Nephron (organoid): ENCODE measurements around the gene PRRC2B.
A peak's percentile ranks its signal among the peaks of the same experiment; 100 is the strongest.

Experiments used
- H3K27ac Mint-ChIP-seq, 3 experiments: 2 replicates each; pipeline ENCODE4 v1.8.0; 2020; ENCODE audit warnings: mixed read lengths in 3 of 3, mild to moderate bottlenecking in 2 of 3, moderate library complexity in 1 of 3
- H3K27me3 Mint-ChIP-seq: 2 replicates; pipeline ENCODE4 v1.8.0; 2021; ENCODE audit warnings: low read depth, mild to moderate bottlenecking, moderate library complexity, mixed read lengths
- H3K36me3 Mint-ChIP-seq: 2 replicates; pipeline ENCODE4 v1.8.0; 2020; ENCODE audit warnings: low read depth, mixed read lengths
- H3K4me1 Mint-ChIP-seq: 2 replicates; pipeline ENCODE4 v1.8.0; 2020; ENCODE audit warnings: mixed read lengths
- H3K4me3 Mint-ChIP-seq, 3 experiments: 2 replicates each; pipeline ENCODE4 v1.8.0; 2020; ENCODE audit warnings: mild to moderate bottlenecking in 3 of 3, mixed read lengths in 3 of 3, moderate library complexity in 2 of 3
- H3K9me3 Mint-ChIP-seq: 2 replicates; pipeline ENCODE4 v1.8.0; 2020; ENCODE audit warnings: mixed read lengths
- TF ChIP-seq, protein P1 (sequence below), 3 experiments: fragments of 200-600 bp; sonication (generic); IDR thresholded peaks; one replicate each; pipeline ENCODE4 v1.5.0; 2021; ENCODE audit warnings: antibody characterized with exemption in 3 of 3; ENCODE audit not compliant: unreplicated experiment in 3 of 3

PRRC2B gene

DNA sequence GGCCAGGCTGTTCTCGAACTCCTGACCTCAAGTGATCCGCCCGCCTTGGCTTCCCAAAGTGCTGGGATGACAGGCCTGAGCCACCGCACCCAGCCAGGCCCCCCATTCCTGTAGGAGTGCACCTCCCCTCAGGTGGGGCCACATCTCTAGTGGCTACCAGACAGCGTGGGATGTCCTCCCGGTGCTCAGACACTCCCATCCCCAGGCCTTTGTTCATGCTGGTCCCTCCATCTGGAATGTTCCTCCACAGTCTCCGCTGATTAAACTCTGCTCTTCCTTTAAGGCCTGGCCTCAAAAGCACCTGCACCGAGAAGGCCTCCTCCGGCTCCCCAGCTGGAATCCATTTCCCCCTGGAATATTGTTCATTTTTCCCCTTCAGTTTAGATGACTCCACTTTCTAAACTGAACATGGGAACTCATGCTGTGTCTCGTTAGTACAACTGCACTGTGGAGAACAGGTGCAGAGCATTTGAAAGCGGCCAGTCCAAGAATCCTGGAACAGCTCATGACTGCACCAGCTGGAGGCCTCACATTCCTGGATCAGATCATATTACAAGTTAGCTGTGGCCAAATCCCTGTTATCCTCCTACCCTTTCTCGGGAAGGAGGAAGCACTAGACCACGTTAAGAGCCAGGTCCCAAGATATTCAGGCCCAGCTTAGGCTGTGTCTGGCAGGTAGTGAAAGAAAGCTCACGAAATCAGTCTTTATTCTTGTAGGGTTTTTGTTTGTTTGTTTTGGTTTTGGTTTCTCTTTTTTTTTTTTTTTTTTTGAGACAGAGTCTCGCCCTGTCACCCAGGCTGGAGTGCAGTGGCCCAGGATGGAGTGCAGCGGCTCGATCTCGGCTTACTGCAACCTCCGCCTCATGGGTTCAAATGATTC, 10.8 kb upstream of the PRRC2B start:
- H3K27me3 Mint-ChIP-seq: no peaks in the 10 kb centered on the region
- no peaks in the 10 kb centered on the region for H3K36me3 Mint-ChIP-seq
- peaks cover 14% of the 10 kb centered on the region for H3K4me1 Mint-ChIP-seq
- peak overlapping the region; percentile 55 to 63 (median 63) for H3K4me3 Mint-ChIP-seq
- H3K9me3 Mint-ChIP-seq: no peaks in the 10 kb centered on the region
- TF ChIP-seq, protein P1, sequence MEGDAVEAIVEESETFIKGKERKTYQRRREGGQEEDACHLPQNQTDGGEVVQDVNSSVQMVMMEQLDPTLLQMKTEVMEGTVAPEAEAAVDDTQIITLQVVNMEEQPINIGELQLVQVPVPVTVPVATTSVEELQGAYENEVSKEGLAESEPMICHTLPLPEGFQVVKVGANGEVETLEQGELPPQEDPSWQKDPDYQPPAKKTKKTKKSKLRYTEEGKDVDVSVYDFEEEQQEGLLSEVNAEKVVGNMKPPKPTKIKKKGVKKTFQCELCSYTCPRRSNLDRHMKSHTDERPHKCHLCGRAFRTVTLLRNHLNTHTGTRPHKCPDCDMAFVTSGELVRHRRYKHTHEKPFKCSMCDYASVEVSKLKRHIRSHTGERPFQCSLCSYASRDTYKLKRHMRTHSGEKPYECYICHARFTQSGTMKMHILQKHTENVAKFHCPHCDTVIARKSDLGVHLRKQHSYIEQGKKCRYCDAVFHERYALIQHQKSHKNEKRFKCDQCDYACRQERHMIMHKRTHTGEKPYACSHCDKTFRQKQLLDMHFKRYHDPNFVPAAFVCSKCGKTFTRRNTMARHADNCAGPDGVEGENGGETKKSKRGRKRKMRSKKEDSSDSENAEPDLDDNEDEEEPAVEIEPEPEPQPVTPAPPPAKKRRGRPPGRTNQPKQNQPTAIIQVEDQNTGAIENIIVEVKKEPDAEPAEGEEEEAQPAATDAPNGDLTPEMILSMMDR (IDR thresholded peaks at IDR 0.05; ENCODE audit: unreplicated experiment in 3 of 3): no peak
- peak overlapping the region; percentile 91 to 98 (median 97) for H3K27ac Mint-ChIP-seq

DNA sequence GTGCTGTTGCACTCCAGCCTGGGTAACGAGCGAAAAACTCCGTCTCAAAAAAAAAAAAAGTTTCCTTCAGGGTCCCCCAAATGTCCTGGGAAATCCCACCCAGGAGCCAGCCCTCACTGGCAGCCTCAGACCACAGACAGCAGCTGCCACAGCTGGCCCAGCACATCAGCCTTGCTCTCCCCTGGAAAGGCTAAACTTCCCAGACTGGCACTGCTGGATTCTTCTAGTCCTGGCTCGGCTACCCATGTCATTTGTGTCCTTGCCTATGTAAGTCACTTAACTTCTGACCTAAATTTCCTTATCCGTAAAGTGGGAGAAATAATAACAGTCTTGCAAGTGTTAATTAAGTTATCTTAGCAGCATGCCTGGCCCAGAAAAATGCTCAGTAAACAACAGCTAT, 8.6 kb upstream of the PRRC2B start:
- no peaks in the 10 kb centered on the region for H3K36me3 Mint-ChIP-seq
- H3K4me3 Mint-ChIP-seq: no peak overlapping the region
- TF ChIP-seq, protein P1 (IDR thresholded peaks at IDR 0.05; ENCODE audit: unreplicated experiment in 3 of 3): no peak
- H3K4me1 Mint-ChIP-seq: peaks cover 14% of the 10 kb centered on the region
- no peaks in the 10 kb centered on the region for H3K9me3 Mint-ChIP-seq
- H3K27ac Mint-ChIP-seq: no peak overlapping the region
- no peaks in the 10 kb centered on the region for H3K27me3 Mint-ChIP-seq

DNA sequence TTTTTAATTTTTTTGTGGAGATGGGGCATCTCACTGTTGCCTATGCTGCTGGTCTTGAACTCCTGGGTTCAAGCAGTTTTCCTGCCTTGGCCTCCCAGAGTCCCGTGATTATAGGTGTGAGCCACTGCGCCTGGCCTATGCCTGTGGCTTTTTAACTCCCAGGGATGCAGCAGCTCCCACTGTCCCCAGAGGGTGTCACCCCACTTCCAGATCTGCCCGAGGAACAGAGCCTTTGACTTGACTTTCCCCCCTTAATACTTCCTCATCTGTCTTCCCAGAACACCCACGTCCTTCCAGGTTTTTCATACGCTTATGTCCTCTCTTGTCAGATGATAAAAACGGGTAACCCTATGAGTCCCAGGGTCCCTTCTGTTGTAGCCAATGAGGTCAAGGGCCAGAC, 7.6 kb upstream of the PRRC2B start:
- H3K27ac Mint-ChIP-seq: peak overlapping the region in 1 of 3 experiments; percentile 54
- TF ChIP-seq, protein P1 (IDR thresholded peaks at IDR 0.05; ENCODE audit: unreplicated experiment in 3 of 3): no peak
- no peaks in the 10 kb centered on the region for H3K27me3 Mint-ChIP-seq
- H3K36me3 Mint-ChIP-seq: no peaks in the 10 kb centered on the region
- peaks cover 12% of the 10 kb centered on the region for H3K4me1 Mint-ChIP-seq
- no peak overlapping the region for H3K4me3 Mint-ChIP-seq
- H3K9me3 Mint-ChIP-seq: no peaks in the 10 kb centered on the region

DNA sequence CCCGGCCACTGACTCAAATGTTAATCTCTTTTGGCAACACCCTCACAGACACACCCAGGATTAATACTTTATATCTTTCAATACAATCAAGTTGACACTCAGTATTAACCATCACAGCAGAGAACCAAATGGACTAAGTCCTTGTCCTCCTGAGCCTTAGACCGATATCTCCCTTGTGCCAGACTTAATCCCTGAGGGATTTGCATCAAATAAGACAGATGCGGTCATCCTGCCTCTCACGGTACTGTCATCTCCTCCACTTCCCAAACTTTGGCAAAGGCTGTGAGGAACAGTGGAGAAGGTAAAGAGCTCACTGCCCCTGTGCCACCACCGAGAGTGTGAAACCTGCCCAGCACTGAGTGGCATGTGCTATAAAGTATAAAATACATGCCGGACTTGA, 6.5 kb upstream of the PRRC2B start:
- Mint-ChIP-seq H3K36me3 (no peaks in the 10 kb centered on the region), H3K9me3 (no peaks in the 10 kb centered on the region), H3K27ac (peak overlapping the region in 1 of 3 experiments; percentile 56), H3K4me1 (peaks cover 14% of the 10 kb centered on the region), H3K27me3 (no peaks in the 10 kb centered on the region), H3K4me3 (no peak overlapping the region)
- TF ChIP-seq, protein P1 (IDR thresholded peaks at IDR 0.05; ENCODE audit: unreplicated experiment in 3 of 3): no peak

DNA sequence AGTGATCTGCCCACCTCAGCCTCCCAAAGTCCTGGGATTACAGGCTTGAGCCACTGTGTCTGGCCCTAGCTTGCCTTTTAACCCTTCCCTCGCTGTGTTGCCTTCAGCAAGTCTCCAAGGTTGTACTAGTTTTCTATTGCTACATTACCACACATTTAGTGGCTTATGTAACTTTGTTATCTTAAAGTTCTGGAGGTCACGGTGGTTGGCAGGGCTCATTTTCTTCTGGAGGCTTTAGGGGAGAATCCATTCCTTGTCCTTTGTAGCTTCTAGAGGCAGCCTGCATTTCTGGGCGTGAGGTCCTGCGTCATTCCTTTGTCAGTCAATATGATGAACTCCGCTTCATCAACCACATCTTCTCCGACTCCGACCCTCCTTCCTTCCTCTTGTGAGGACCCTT, 2.9 kb upstream of the PRRC2B start:
- Mint-ChIP-seq H3K9me3 (no peaks in the 10 kb centered on the region), H3K4me1 (peaks cover 25% of the 10 kb centered on the region), H3K27me3 (no peaks in the 10 kb centered on the region), H3K36me3 (no peaks in the 10 kb centered on the region), H3K27ac (peak overlapping the region; percentile 58 to 74 (median 62)), H3K4me3 (peak overlapping the region in 1 of 3 experiments; percentile 24)
- TF ChIP-seq, protein P1 (IDR thresholded peaks at IDR 0.05; ENCODE audit: unreplicated experiment in 3 of 3): no peak

DNA sequence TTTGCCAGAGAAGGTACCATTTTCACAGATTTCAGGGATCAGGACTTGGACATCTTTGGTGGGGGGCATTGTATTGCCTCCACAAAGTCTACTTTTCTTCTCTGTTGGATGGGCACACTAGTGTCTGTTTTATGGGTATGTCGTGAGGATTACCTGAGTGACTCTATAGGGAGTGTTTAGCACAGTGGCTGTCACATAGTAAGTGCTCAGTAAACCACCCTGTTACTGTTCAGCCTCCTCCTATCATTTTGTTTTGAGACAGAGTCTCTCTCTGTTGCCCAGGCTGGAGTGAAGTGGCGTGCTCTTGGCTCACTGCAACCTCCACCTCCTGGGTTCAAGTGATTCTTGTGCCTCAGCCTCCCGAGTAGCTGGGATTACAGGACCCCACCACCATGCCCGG, 2.4 kb upstream of the PRRC2B start:
- H3K36me3 Mint-ChIP-seq: no peaks in the 10 kb centered on the region
- H3K27ac Mint-ChIP-seq: peak overlapping the region; percentile 58 to 74 (median 62)
- peaks cover 28% of the 10 kb centered on the region for H3K4me1 Mint-ChIP-seq
- H3K27me3 Mint-ChIP-seq: no peaks in the 10 kb centered on the region
- no peaks in the 10 kb centered on the region for H3K9me3 Mint-ChIP-seq
- peak overlapping the region in 2 of 3 experiments; percentile 5 to 24 for H3K4me3 Mint-ChIP-seq
- TF ChIP-seq, protein P1 (IDR thresholded peaks at IDR 0.05; ENCODE audit: unreplicated experiment in 3 of 3): no peak
